Psoas muscle (tissue), 8 donors: ENCODE measurements around the gene ANKRD6. TPM values are rescaled to one million over a fixed set of nuclear protein-coding genes. Genes with fewer than 3 reads are reported as not detected.

Experiments used
- ATAC-seq, 4 donors: fragments of 200-7000 bp; cut with Tn5 transposase; one replicate each; pipeline ENCODE4 v1.9.1; 2020; ENCODE audit warnings: moderate library complexity in 3 of 4, mild to moderate bottlenecking in 2 of 4
- DNase-seq, 2 donors: peaks; one replicate each; pipeline ENCODE4 v3.0.0-alpha.2; 2020
- H3K27ac ChIP-seq: fragments of 200-600 bp; one replicate; pipeline ENCODE4 v1.8.0; 2022
- H3K27me3 ChIP-seq, 3 donors: fragments of 200-600 bp in 1 of 3; one replicate each; pipeline versions ENCODE4 v1.6.1 to v1.8.0; 2013 to 2022; ENCODE audit warnings: low read length in 2 of 3, mild to moderate bottlenecking in 2 of 3, moderate library complexity in 1 of 3; ENCODE audit not compliant: insufficient read depth in 3 of 3
- H3K36me3 ChIP-seq, 2 donors: fragments of 200-600 bp in 1 of 2; one replicate each; pipeline versions ENCODE4 v1.6.1 to v1.8.0; 2013 to 2022; ENCODE audit warnings: low read depth in 1 of 2, mild to moderate bottlenecking in 1 of 2, moderate library complexity in 1 of 2; ENCODE audit not compliant: insufficient read depth in 1 of 2
- H3K4me1 ChIP-seq: fragments of 200-600 bp; one replicate; pipeline ENCODE4 v1.8.0; 2022
- H3K4me3 ChIP-seq: fragments of 200-600 bp; one replicate; pipeline ENCODE4 v1.8.0; 2022; ENCODE audit warnings: mild to moderate bottlenecking
- H3K9me3 ChIP-seq: fragments of 200-600 bp; one replicate; pipeline ENCODE4 v1.8.0; 2022
- WGBS, 3 donors: extraction: QIAGEN DNeasy Blood & Tissue Kit; methylation state at CpG; one replicate each; pipeline versions ENCODE4 v1.1.6 to v1.1.7; 2013; 5-methylcytosine and 5-hydroxymethylcytosine counted together
- intact Hi-C, 2 donors: fragments of 100-400 bp; cut with DNase I; formaldehyde crosslinking; loops; one replicate each; pipeline versions ENCODE4 v1.11.0 to v1.14.2; 2022
- polyA plus RNA-seq, 3 donors: library from polyadenylated mRNA; stranded (reverse); fragments of 200-250 nt; gene quantifications; one replicate each; pipeline ENCODE4 v1.2.3, GENCODE V29; 2013
- total RNA-seq, 4 donors: library from RNA; stranded (reverse); fragmentation: NEBNext Ultra II Directional in 2 of 4; extraction: Animal tissue kit (Norgen Biotek cat#: 25700) in 2 of 4; gene quantifications; one replicate each; pipeline versions ENCODE4 v1.2.1 to v1.2.4, GENCODE V29; 2021 to 2023
- TF ChIP-seq, protein P1 (sequence below): fragments of 200-600 bp; IDR thresholded peaks from one replicate; pipeline ENCODE4 v1.8.0; 2022; ENCODE audit warnings: antibody characterized with exemption
- donor health status: healthy with polysubstance abuse.
- donor health status: DM: no; HTN: no; CAD: no; lungs with moderate emphysema.
- donor health status: Bipolar disorder and iron deficiency.
- donor health status: healthy.
- donor health status: DM: yes; HTN: yes; CAD: no.
- donor health status: DM: no; HTN: no; CAD: no.
- donor health status: DM: no; HTN: no; CAD: no.
- donor health status: DM: yes; HTN: yes; CAD: no.

ANKRD6 gene
- total and polyA plus RNA-seq, 7 donors = 1.2 to 9.0 (median 2.4) TPM

DNA sequence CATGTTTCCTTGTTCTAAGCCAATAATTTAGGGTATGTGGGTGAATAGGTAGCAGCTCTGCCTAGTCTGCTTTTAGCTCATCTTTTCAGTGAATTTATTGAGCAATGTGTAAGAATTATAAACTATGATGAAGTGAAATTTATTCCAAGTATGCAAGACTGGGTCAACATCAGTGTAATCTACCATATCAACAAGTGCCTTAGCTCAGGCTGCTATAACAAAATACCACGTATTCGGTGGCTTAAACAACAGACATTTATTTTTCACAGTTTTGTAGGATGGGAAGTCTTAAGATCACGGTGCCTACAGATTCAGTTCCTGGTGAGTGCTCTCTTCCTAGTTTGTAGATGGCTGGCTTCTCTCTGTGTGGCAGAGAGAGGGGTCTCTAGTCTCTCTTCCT, 151.6 kb downstream of the ANKRD6 start:
- intact Hi-C loops = no loop called here
- no peak overlapping the region for H3K4me3 ChIP-seq
- H3K9me3 ChIP-seq = no peaks in the 10 kb centered on the region
- no peaks in the 10 kb centered on the region for H3K4me1 ChIP-seq
- no peaks in the 10 kb centered on the region for H3K27me3 ChIP-seq
- DNase-seq = no peak
- H3K27ac ChIP-seq = no peak overlapping the region
- ATAC-seq = no peak
- H3K36me3 ChIP-seq = no peaks in the 10 kb centered on the region
- TF ChIP-seq, protein P1, sequence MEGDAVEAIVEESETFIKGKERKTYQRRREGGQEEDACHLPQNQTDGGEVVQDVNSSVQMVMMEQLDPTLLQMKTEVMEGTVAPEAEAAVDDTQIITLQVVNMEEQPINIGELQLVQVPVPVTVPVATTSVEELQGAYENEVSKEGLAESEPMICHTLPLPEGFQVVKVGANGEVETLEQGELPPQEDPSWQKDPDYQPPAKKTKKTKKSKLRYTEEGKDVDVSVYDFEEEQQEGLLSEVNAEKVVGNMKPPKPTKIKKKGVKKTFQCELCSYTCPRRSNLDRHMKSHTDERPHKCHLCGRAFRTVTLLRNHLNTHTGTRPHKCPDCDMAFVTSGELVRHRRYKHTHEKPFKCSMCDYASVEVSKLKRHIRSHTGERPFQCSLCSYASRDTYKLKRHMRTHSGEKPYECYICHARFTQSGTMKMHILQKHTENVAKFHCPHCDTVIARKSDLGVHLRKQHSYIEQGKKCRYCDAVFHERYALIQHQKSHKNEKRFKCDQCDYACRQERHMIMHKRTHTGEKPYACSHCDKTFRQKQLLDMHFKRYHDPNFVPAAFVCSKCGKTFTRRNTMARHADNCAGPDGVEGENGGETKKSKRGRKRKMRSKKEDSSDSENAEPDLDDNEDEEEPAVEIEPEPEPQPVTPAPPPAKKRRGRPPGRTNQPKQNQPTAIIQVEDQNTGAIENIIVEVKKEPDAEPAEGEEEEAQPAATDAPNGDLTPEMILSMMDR = no peak
- 75 to 85% (median 83%) methylated on average over 3 of the region's 3 CpGs for WGBS, 3 donors

DNA sequence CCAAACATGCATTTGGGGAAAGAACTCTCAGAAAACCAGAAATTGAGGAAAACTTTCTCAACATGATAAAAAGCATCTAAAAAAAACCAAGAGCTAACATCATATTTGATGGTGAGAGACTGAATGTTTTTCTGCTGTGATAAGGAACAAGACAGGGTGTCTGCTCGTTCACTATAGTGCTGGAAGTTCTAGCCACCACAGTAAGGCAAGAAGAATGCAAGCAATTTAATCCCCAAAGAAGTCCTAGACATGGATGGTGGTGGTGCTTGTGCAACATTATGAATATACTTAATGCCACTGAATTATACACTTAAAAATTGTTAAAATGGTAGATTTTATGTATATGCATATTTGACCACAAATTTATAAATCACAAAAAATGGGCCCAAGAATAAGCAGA, 152.2 kb downstream of the ANKRD6 start:
- intact Hi-C loops = no loop called here
- Histone ChIP-seq H3K4me1 (no peaks in the 10 kb centered on the region), H3K36me3 (no peaks in the 10 kb centered on the region), H3K9me3 (no peaks in the 10 kb centered on the region), H3K27me3 (no peaks in the 10 kb centered on the region), H3K27ac (no peak overlapping the region), H3K4me3 (no peak overlapping the region)
- DNase-seq = no peak
- ATAC-seq = no peak
- 81 to 94% (median 82%) methylated on average over 1 of the region's 1 CpG for WGBS, 3 donors
- TF ChIP-seq, protein P1 = no peak

DNA sequence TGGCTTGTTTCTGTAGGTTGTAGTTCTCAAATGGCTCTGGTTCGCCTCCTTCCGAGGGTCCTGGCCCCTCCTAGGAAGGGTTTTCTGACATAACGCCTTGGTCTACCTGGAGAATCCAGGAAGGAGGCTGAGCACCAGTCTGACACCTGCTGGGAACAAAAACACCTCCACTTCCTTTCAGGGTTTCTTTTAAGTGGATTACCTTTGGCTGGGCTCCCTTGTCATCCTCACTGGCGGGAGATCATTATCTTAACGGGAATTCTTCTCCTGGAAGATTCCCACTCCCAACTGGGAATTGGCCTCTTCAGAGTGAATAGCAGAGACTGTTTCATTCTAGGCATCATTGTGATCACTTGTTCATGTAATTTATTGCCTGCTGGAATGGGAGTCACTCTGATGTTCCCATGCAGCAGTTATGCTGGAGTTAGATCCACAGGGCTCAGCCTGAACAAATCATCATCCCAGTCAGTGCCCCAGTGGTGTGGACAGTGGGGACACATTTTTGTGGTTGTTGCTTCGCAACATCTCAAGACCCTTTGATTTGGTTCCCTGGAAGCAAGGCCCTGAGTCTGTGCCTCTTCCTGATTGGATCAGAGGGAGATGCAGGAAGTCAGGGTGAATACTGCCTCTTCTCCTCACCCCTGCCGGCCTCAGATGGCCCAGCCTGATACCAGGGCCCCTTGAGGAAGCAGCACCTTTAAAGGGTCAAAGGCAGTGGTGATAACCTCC, 156.5 kb downstream of the ANKRD6 start:
- H3K27me3 ChIP-seq = no peaks in the 10 kb centered on the region
- no peak overlapping the region for H3K4me3 ChIP-seq
- TF ChIP-seq, protein P1 = no peak
- no peak overlapping the region for H3K27ac ChIP-seq
- H3K4me1 ChIP-seq = no peaks in the 10 kb centered on the region
- H3K9me3 ChIP-seq = no peaks in the 10 kb centered on the region
- ATAC-seq = no peak
- H3K36me3 ChIP-seq = no peaks in the 10 kb centered on the region
- intact Hi-C loops = no loop called here
- 72 to 75% (median 75%) methylated on average over 7 of the region's 7 CpGs for WGBS, 3 donors
- no peak for DNase-seq

DNA sequence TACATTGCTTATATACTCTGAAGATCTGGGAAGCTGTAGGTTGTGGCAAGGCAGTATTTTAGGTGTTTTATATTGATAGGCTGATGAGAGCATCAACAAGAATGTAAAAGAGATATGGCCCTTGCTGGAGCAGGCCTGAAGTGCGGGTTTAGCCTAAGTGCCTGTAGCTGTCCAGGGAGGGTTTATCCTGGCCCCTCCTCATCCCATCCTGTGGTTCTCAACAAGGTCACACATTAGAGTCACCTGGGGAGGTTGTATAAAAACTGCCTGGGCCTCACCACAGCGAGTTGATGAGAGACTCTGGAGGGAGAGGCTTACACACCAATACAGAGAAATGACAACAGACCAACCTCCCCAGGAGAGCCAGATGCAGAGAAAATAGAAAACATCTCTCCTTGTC, 157.2 kb downstream of the ANKRD6 start:
- Histone ChIP-seq H3K27ac (no peak overlapping the region), H3K4me3 (no peak overlapping the region), H3K4me1 (no peaks in the 10 kb centered on the region), H3K27me3 (no peaks in the 10 kb centered on the region), H3K36me3 (no peaks in the 10 kb centered on the region), H3K9me3 (no peaks in the 10 kb centered on the region)
- intact Hi-C loops = no loop called here
- WGBS, 3 donors = 69 to 79% (median 76%) methylated on average over 2 of the region's 2 CpGs
- TF ChIP-seq, protein P1 = no peak
- no peak for DNase-seq
- ATAC-seq = no peak

DNA sequence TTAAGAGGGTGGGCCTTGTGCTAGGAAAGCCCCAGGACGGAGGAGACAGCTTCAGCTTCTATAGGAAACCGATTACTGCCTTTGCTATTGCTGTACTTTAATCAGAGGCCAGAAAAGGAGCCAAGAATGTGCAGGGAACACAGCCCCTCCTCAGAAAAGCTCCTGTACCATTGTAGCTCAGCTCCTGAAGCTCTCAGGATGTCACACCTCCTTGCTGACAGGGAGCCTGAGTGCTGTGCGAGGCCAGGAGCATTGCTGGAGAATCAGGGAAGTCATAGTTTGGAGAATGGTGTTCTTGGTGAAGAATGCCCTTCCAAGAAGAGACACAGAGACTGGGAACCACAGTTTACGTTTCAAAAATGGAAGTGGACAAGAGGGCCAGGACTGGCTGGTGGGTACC, 158.8 kb downstream of the ANKRD6 start:
- Histone ChIP-seq H3K4me3 (no peak overlapping the region), H3K9me3 (no peaks in the 10 kb centered on the region), H3K27me3 (no peaks in the 10 kb centered on the region), H3K4me1 (no peaks in the 10 kb centered on the region), H3K36me3 (no peaks in the 10 kb centered on the region), H3K27ac (no peak overlapping the region)
- ATAC-seq = no peak
- intact Hi-C loops = no loop called here
- no peak for DNase-seq
- TF ChIP-seq, protein P1 = no peak
- WGBS, 3 donors = 91 to 95% (median 94%) methylated on average over 4 of the region's 4 CpGs
